NOMO-1 treated with DMSO at 0.1 percent for 48 hours (cell line): ENCODE data around the gene ARL14.

Experiments
- DNase-seq: peaks from one replicate; lab custom pipeline; 2025; ENCODE audit not compliant: unreplicated experiment; lab: John Stamatoyannopoulos, UW

Gene ARL14

GRCh38 chr3:160676547-160677303, at the start of gene ARL14:
Gene ARL14, plus strand, starts transcription at chr3:160677160. Its CDS starts 187 bp downstream, at chr3:160677347.
- no peak for DNase-seq

GRCh38 chr3:160629491-160629890, 47.5 kb upstream of the ARL14 start:
- no peak for DNase-seq

DNA sequence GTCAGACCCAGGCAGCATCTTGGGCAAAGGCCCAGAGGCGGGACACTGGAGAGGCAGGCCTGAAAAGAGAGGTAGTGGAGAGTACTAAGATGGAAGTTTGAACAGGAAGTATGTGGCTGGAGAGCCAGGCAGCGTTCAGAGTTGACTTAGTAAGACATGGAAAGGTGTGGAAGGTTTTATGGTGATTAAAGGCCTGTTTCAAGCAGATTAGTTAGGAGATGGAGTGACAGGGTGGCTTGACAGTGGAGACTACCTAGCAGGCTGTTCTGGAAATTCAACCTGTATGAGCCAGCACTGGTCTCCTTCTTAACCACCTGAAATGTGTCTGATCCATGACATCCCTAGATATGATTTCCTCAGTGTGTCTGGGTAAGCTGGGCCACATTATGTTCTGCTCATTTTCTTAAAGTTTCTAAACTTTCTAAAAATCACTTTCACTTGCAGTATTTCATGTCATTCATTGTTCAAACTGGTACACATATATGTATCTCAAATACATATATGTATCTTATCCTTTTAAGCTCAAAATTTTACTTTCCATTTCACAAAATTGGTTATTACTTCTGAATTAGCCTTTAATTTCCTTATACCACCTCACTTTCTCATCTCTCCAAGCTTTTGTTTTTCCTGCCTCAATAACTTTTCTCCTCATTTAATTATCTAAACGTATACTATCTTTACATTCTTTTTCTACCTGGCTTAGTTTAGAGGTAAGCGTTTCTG, 43.4 kb upstream of the ARL14 start:
- no peak for DNase-seq

DNA sequence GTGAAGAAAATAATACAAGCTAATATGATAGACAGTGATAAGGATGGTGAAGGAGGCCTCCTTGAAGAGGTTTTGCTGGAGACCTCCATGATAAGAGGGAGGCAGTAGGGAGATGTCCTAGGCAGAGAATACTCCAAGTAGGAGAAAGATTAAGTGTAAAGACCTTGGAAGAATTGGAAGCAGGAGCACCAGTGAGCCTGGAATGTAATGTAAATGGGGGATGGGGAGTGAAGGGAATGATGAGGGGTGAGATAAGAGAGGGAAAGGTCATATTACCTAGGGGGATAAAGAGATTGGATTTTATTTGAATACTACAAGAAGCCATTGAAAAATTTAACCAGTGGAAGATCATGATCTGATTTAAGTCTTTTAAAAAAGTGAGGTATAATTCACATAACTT, 41.7 kb upstream of the ARL14 start:
- DNase-seq: no peak

DNA sequence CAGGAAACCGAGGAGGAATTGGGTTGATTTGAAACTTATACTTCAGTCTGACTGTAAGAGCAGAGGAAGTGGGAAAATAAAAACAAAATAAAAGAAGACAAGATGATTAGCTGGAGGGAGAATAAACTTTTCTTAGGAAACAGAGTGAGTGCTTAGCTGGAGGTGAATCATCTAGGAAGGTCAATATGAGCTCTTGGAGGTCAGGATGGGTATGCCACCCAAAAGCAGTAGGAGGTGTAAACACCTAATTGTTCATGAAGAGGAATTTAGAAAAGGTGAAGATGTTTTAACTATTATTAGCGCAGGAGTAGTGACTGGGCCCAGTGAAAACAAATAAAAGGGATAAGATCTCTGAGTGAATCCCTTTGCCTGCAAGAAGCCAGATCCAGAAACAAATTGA, 39.9 kb upstream of the ARL14 start:
- DNase-seq: no peak

- DNase-seq: no peak
These were observed 38.8 kb upstream of the ARL14 start for GRCh38 chr3:160638184-160638583.

DNA sequence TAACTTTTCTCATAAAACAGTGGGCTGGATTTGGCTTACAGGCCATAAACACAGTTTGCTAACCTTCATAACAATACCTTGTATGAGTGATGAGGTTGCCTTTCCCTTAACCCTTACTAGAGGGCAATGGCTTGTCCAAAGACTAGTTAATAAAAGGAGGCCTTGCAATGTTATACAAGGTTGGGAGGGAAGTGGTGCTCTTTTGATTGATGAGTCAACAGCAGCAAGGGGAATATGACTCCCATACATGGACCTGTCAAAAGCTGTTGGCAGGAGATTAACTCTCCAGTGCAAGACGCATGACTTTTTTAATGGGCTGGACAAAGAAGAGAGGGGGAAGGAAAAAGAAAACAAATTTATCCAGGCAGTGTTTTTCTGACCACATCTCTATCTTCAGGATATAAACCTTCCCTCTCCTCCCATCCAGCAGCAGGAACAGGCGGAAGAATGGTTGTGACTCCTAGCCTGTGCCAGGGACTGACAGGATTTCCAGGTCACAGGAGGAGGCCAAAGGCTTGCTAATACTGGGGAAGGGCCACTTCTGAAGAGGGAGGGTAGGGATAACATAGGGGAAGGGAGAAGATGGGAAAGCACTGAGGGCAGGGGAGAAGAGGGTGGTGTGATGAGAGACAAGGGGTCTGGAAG, 35.2 kb upstream of the ARL14 start:
- DNase-seq: no peak

GRCh38 chr3:160643994-160644393, 33.0 kb upstream of the ARL14 start:
- no peak for DNase-seq

- DNase-seq: no peak
These were observed 32.5 kb upstream of the ARL14 start for GRCh38 chr3:160644491-160644890.

- no peak for DNase-seq
These were observed 28.3 kb upstream of the ARL14 start for GRCh38 chr3:160648701-160649100.

GRCh38 chr3:160649596-160649995, 27.4 kb upstream of the ARL14 start:
- DNase-seq: no peak

DNA sequence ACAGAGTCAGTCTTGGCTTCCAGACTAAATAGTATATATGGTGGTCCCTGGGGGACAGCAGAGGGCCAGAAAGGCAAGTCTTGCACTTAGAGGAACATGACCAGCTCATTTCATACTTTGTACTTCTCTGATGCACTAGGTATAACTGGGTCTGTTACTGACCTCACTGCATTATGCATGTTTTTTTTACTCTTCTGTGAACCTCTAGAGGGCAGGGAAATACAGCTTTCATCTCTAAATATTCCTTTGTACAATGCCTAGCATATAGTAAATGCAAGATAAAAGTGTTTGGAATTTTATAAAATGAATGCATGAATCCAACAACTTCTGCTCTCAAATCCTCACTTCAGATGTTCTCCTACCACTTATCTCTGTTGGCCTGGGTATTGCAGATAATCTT, 23.4 kb upstream of the ARL14 start:
- DNase-seq: no peak

- no peak for DNase-seq
These were observed 16.1 kb upstream of the ARL14 start for GRCh38 chr3:160660902-160661301.

- DNase-seq: no peak
These were observed 15.3 kb upstream of the ARL14 start for GRCh38 chr3:160661660-160662059.

DNA sequence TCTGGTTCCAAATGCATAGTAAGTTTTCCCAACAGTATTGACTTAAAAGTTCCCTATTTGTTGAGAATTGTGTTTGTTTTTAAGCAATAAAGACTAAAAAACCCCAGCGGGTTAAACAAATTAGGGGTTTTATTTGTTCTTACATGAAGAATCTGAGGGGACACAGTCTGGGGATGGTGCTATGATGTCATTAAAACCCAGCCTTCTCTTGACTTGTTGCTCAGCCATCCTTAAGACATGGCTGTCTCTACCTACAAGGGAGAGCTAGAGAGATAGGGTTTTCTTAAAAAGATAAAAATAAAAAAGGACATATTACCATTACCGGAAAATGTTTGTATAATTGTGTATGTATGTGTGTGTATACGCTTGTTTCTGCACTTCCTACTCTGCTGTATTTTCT, 11.7 kb upstream of the ARL14 start:
- no peak for DNase-seq

GRCh38 chr3:160665784-160666526, 11.0 kb upstream of the ARL14 start:
- DNase-seq: peak; percentile 24

DNA sequence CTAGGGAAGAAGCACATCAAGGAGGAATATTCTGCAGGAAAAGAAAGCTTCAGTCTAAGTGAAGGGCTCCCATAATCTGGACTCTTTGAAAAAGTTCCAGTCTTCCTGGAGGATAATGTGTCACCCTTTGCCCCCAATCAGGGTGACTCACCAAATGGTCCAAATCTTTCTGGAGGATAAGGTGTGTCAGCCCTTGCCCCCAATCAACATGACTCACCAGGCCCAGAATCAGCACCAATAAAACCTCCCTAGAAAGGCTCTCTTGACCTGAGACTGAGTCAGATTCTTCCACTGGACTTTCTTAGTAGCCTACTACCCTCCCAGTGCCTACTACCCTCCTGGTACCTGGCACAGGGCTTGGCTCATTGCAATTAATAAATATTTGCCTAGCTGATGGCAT, 9.5 kb upstream of the ARL14 start:
- no peak for DNase-seq

DNA sequence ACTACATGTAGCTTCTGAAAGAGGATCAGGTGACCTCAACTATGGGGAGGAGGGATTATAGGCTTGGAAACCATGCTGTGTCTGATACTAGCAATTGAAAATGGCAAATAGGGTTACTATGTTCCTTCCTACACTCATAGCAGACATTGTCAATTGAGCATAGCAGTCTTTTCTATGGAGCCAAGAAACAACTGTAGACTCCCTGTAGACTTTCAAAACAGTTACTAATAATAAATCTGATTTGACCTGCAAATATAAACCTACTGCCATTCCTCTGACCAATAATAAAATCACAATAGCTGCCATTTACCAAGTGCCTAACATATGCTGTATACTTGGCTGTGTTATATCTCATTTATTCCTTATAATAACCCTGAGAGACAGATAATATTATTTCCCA, 8.5 kb upstream of the ARL14 start:
- no peak for DNase-seq

DNA sequence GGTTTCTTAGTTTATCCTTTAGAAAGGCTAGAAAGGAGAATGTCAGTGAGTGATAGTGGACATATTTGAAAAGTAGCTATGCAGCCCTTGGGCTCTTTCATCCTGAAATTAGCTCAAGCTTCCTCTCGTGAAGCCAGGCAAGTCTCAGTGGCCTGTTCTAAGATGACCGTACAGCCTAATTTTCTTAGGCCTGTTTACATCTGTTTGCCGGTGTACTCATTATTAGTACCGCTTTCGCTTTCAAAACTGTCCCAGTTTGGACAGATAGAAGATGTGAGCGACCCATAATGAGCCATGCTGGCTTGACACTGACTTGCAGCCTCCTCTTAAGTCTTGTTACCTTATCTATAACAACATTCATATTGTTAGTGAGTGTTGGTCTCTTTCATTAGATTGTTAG, 5.7 kb upstream of the ARL14 start:
- DNase-seq: no peak

DNA sequence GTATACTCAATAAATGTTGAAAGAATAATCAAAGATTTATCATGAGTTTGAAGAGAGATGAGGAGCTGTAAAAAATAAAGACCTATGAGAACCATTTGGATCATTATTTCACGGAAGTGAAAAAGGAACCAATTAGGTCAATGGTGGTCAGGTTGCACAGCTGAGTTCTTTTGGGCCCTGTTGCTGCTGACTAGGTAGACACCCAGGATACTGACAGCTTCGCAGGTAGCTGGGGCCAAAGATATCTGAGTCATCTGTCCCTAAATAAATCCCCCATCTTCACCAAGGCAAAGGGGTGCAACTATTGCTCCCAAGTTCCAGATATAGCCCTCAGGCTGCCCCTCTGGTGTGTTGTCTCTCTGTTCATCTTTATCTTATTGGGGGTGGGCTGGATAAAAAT, 5.0 kb upstream of the ARL14 start:
- no peak for DNase-seq

- DNase-seq: no peak
These were observed 3.8 kb upstream of the ARL14 start for GRCh38 chr3:160673188-160673587.
